ENCODE results near the gene CCDC136. TPM values are rescaled to one million over a fixed set of nuclear protein-coding genes. Genes with fewer than 3 reads are reported as not detected.

Gene CCDC136
- total RNA-seq, 1 donor from 2014 or later = 0.26 TPM

- H3K27me3 ChIP-seq (ENCODE audit: control insufficient read depth, insufficient read depth, low read length) = peaks cover 14% of the 10 kb centered on the region
- TF ChIP-seq CTCF (IDR thresholded peaks at IDR 0.05; ENCODE audit: insufficient read depth, low read length, severe bottlenecking) = no peak
- no peak for DNase-seq (ENCODE audit: low read depth)
- H3K4me3 ChIP-seq (ENCODE audit: low read depth, low read length) = no peak overlapping the region
- H3K36me3 ChIP-seq (ENCODE audit: control insufficient read depth, insufficient read depth, low read length) = no peaks in the 10 kb centered on the region
- FAIRE-seq = no peak
Observed at GRCh38 chr7:128835790-128836641, 44.2 kb downstream of the CCDC136 start.

GRCh38 chr7:128836729-128837348, 45.1 kb downstream of the CCDC136 start:
- Histone ChIP-seq H3K36me3 (ENCODE audit: control insufficient read depth, insufficient read depth, low read length) (no peaks in the 10 kb centered on the region), H3K4me3 (ENCODE audit: low read depth, low read length) (no peak overlapping the region), H3K27me3 (ENCODE audit: control insufficient read depth, insufficient read depth, low read length) (peaks cover 8% of the 10 kb centered on the region)
- DNase-seq (ENCODE audit: low read depth) = no peak
- no peak for FAIRE-seq
- no peak for TF ChIP-seq CTCF (IDR thresholded peaks at IDR 0.05; ENCODE audit: insufficient read depth, low read length, severe bottlenecking)

DNA sequence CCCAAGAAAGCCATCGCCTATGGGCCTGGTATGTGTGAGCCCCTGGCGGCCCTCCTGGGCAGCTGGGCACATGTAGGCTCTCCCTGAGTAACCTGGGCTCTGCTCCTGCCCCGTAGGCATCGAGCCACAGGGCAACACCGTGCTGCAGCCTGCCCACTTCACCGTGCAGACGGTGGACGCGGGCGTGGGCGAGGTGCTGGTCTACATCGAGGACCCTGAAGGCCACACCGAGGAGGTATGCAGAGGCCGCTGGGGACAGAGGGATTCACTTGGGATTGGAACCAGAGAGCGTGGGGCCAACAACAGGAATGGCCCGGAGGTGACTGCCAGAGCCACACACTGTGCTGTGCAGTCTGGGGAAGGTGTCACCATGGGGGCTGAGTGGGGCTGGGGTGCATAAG, 45.8 kb downstream of the CCDC136 start:
- H3K4me3 ChIP-seq (ENCODE audit: low read depth, low read length) = no peak overlapping the region
- DNase-seq (ENCODE audit: low read depth) (no peak), FAIRE-seq (no peak)
- peaks cover 3% of the 10 kb centered on the region for H3K27me3 ChIP-seq (ENCODE audit: control insufficient read depth, insufficient read depth, low read length)
- no peaks in the 10 kb centered on the region for H3K36me3 ChIP-seq (ENCODE audit: control insufficient read depth, insufficient read depth, low read length)
- no peak for TF ChIP-seq CTCF (IDR thresholded peaks at IDR 0.05; ENCODE audit: insufficient read depth, low read length, severe bottlenecking)

DNA sequence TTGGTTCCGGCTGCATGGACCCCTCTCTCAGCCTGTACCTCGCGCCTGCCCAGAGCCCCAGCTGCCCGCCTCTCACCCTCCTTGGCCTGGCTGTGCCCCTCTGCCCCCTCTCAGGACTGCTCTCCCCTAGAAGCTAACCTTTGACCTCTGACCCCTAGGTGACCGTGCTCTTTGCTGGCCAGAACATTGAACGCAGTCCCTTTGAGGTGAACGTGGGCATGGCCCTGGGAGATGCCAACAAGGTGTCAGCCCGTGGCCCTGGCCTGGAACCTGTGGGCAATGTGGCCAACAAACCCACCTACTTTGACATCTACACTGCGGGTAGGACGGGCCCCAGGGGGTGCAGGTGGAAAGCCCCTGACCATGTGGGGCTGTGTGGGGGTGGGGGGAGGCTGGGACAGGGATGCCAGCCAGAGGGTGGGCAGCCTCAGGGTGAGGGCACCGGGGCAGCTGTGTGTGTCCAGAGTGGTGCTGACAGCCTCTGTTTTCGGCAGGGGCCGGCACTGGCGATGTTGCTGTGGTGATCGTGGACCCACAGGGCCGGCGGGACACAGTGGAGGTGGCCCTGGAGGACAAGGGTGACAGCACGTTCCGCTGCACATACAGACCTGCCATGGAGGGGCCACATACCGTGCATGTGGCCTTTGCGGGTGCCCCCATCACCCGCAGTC, 46.5 kb downstream of the CCDC136 start:
- no peak for FAIRE-seq
- TF ChIP-seq CTCF (IDR thresholded peaks at IDR 0.05; ENCODE audit: insufficient read depth, low read length, severe bottlenecking) = no peak

DNA sequence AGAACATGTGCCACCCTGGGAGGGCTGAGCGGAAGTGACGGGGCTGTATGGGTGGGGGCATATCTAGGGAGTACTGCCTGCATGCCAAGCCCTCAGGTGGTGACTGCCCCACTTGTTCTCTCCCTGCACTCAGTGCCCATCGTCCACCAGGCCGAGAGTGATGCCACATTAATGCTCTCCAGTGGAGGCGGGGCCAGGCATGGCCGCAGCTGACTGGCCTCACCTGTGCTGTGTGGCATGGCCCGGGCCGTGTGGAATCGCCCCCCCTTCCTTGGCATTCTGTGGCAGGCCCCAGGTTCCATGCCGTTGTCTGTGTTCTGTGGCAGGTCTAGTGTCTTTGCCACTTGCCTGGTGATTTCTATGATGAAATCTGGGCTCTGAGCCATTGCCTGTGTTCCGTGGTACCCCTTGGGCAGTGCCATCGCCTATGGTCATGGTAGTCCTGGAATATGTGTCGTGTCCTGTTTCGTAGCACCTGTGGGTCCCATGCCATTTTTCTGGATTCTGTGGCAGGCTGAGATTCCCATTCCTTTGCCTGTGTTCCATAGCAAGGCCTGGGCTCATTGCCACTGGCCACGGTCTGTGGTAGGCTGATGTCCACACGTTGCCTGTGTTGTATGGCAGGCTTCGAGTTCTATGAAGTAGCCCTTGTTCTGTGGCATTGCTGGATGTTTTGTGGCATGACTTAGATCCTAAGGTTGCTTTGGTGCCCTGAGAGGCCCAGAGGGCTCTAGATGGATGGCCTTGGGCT, 47.4 kb downstream of the CCDC136 start:
- no peak for TF ChIP-seq CTCF (IDR thresholded peaks at IDR 0.05; ENCODE audit: insufficient read depth, low read length, severe bottlenecking)
- Histone ChIP-seq H3K27me3 (ENCODE audit: control insufficient read depth, insufficient read depth, low read length) (no peaks in the 10 kb centered on the region), H3K4me3 (ENCODE audit: low read depth, low read length) (no peak overlapping the region), H3K36me3 (ENCODE audit: control insufficient read depth, insufficient read depth, low read length) (no peaks in the 10 kb centered on the region)
- FAIRE-seq (no peak), DNase-seq (ENCODE audit: low read depth) (no peak)

More for the DNA sequence above, 46.5 kb downstream of the CCDC136 start:
- H3K27me3 ChIP-seq (ENCODE audit: control insufficient read depth, insufficient read depth, low read length) = no peaks in the 10 kb centered on the region
- DNase-seq (ENCODE audit: low read depth) = no peak
- H3K4me3 ChIP-seq (ENCODE audit: low read depth, low read length) = no peak overlapping the region
- H3K36me3 ChIP-seq (ENCODE audit: control insufficient read depth, insufficient read depth, low read length) = no peaks in the 10 kb centered on the region
